ENCODE results near the gene RAPGEF4.

Gene RAPGEF4

GRCh38 chr2:173095356-173095755 lies 359.7 kb downstream of the RAPGEF4 start:
- H3K9ac ChIP-seq (ENCODE audit: low read depth, low read length), result no peak overlapping the region
- no peaks in the 10 kb centered on the region for H3K36me3 ChIP-seq (ENCODE audit: insufficient read depth, low read length)
- no peaks in the 10 kb centered on the region for H3K9me3 ChIP-seq (ENCODE audit: insufficient read depth, low read depth, low read length)
- H3K4me3 ChIP-seq (ENCODE audit: low read length), result no peak overlapping the region
- H3K27me3 ChIP-seq (ENCODE audit: insufficient read depth, low read length), result no peaks in the 10 kb centered on the region
- WGBS, result 100% methylated on average over 1 of the region's 1 CpG
- no peaks in the 10 kb centered on the region for H3K4me1 ChIP-seq (ENCODE audit: insufficient read depth, low read length)
- no peak overlapping the region for H3K27ac ChIP-seq (ENCODE audit: low read depth, low read length)

GRCh38 chr2:173099271-173099670 lies 363.6 kb downstream of the RAPGEF4 start:
- WGBS, result 91% methylated on average over 2 of the region's 2 CpGs
- H3K27ac ChIP-seq (ENCODE audit: low read depth, low read length), result no peak overlapping the region
- no peak overlapping the region for H3K4me3 ChIP-seq (ENCODE audit: low read length)
- H3K9me3 ChIP-seq (ENCODE audit: insufficient read depth, low read depth, low read length), result no peaks in the 10 kb centered on the region
- no peak overlapping the region for H3K9ac ChIP-seq (ENCODE audit: low read depth, low read length)
- no peaks in the 10 kb centered on the region for H3K36me3 ChIP-seq (ENCODE audit: insufficient read depth, low read length)
- peaks cover 13% of the 10 kb centered on the region; the same call in 1 of the 2 replicates for H3K4me1 ChIP-seq (ENCODE audit: insufficient read depth, low read length)
- H3K27me3 ChIP-seq (ENCODE audit: insufficient read depth, low read length), result no peaks in the 10 kb centered on the region

- Histone ChIP-seq H3K9me3 (ENCODE audit: insufficient read depth, low read depth, low read length) (no peaks in the 10 kb centered on the region), H3K4me3 (ENCODE audit: low read length) (no peak overlapping the region), H3K9ac (ENCODE audit: low read depth, low read length) (no peak overlapping the region), H3K27ac (ENCODE audit: low read depth, low read length) (no peak overlapping the region), H3K27me3 (ENCODE audit: insufficient read depth, low read length) (no peaks in the 10 kb centered on the region), H3K36me3 (ENCODE audit: insufficient read depth, low read length) (no peaks in the 10 kb centered on the region), H3K4me1 (ENCODE audit: insufficient read depth, low read length) (peaks cover 13% of the 10 kb centered on the region; the same call in 1 of the 2 replicates)
- WGBS, result 83% methylated on average over 2 of the region's 2 CpGs
Observed at GRCh38 chr2:173099804-173100203, 364.2 kb downstream of the RAPGEF4 start.

GRCh38 chr2:173101687-173102086 lies 366.0 kb downstream of the RAPGEF4 start:
- peaks cover 13% of the 10 kb centered on the region; the same call in 1 of the 2 replicates for H3K4me1 ChIP-seq (ENCODE audit: insufficient read depth, low read length)
- no peaks in the 10 kb centered on the region for H3K36me3 ChIP-seq (ENCODE audit: insufficient read depth, low read length)
- H3K9ac ChIP-seq (ENCODE audit: low read depth, low read length), result 0 out of 2 replicates have a peak overlapping the region, but pooled peaks have one; percentile 8
- H3K27me3 ChIP-seq (ENCODE audit: insufficient read depth, low read length), result no peaks in the 10 kb centered on the region
- H3K27ac ChIP-seq (ENCODE audit: low read depth, low read length), result no peak overlapping the region
- no peak overlapping the region for H3K4me3 ChIP-seq (ENCODE audit: low read length)
- no peaks in the 10 kb centered on the region for H3K9me3 ChIP-seq (ENCODE audit: insufficient read depth, low read depth, low read length)
- 93% methylated on average over 3 of the region's 3 CpGs for WGBS

Data from HUES64 (cell line).